B cell (primary cell): ENCODE results near the gene EXOC6. TPM values are rescaled to one million over a fixed set of nuclear protein-coding genes. Genes with fewer than 3 reads are reported as not detected.

Source experiments
- ATAC-seq: fragments of 200-7000 bp; cut with Tn5 transposase; one replicate; pipeline ENCODE4 v1.10.0; 2021; ENCODE audit warnings: low read depth, mild to moderate bottlenecking, moderate number of reproducible peaks, moderate library complexity
- CTCF ChIA-PET: fragments of 350-600 bp; sonication (Branson Sonifier 250); formaldehyde crosslinking; loops from one replicate; lab custom pipeline; 2021; ENCODE audit warnings: antibody characterized with exemption, inconsistent platforms; lab: Charles Lee
- POLR2A ChIA-PET: fragments of 350-600 bp; sonication (Branson Sonifier 250); formaldehyde crosslinking; loops from one replicate; lab custom pipeline; 2021; ENCODE audit warnings: antibody characterized with exemption; lab: Charles Lee
- DNase-seq: peaks from one replicate; pipeline ENCODE4 v3.0.0; 2013
- H2AFZ ChIP-seq: 2 replicates; pipeline ENCODE4 v1.6.1; 2012; ENCODE audit warnings: mild to moderate bottlenecking, low read depth, low read length; ENCODE audit not compliant: insufficient read depth, poor library complexity, severe bottlenecking
- H3K27ac ChIP-seq, 2 donors: 1 replicate in 1 of 2; 2 replicates in 1 of 2; pipeline ENCODE4 v1.5.1; 2012 to 2013; ENCODE audit warnings: low read length in 2 of 2, mild to moderate bottlenecking in 2 of 2, moderate library complexity in 1 of 2
- H3K27me3 ChIP-seq, 4 experiments: fragments of 200-600 bp in 1 of 4; sonication (generic) in 1 of 4; replicated peaks in 1 of 4; 1 replicate in 2 of 4; 2 replicates in 2 of 4; pipeline versions ENCODE4 v1.6.1 to v1.7.0; 2013 to 2016; ENCODE audit warnings: low read length in 3 of 4, mild to moderate bottlenecking in 2 of 4, mixed read lengths in 1 of 4, moderate library complexity in 1 of 4; ENCODE audit not compliant: insufficient read depth in 4 of 4, control insufficient read depth in 3 of 4; ENCODE audit errors: control extremely low read depth in 1 of 4
- H3K36me3 ChIP-seq, 2 experiments: replicated peaks in 1 of 2; 1 replicate in 1 of 2; 2 replicates in 1 of 2; pipeline versions ENCODE4 v1.6.1 to v1.7.1; 2013; ENCODE audit warnings: low read length in 1 of 2; ENCODE audit not compliant: insufficient read depth in 2 of 2, control insufficient read depth in 1 of 2; ENCODE audit errors: control extremely low read depth in 1 of 2, extremely low read depth in 1 of 2
- H3K4me1 ChIP-seq, 2 donors: fragments of 200-600 bp in 1 of 2; sonication (generic) in 1 of 2; 1 replicate in 1 of 2; 2 replicates in 1 of 2; pipeline versions ENCODE4 v1.5.1 to v1.6.1; 2013 to 2017; ENCODE audit warnings: low read length in 2 of 2; ENCODE audit not compliant: control insufficient read depth in 2 of 2, insufficient read depth in 2 of 2
- H3K4me2 ChIP-seq: replicated peaks from 2 replicates; pipeline ENCODE3; 2012; ENCODE audit warnings: mild to moderate bottlenecking, low read depth, low read length; ENCODE audit not compliant: poor library complexity, severe bottlenecking
- H3K4me3 ChIP-seq, 5 experiments: fragments of 200-600 bp in 1 of 5; sonication (generic) in 1 of 5; 1 replicate in 3 of 5; 2 replicates in 2 of 5; pipeline versions ENCODE4 v1.5.1 to v1.7.0; 2011 to 2016; ENCODE audit warnings: low read length in 4 of 5, mild to moderate bottlenecking in 4 of 5, low read depth in 2 of 5, control low read depth in 1 of 5, moderate library complexity in 1 of 5; ENCODE audit not compliant: insufficient read depth in 1 of 5; ENCODE audit errors: control extremely low read depth in 1 of 5, extremely low read depth in 1 of 5
- H3K79me2 ChIP-seq: fragments of 200-600 bp; sonication (generic); one replicate; pipeline ENCODE4 v1.6.0; 2016; ENCODE audit warnings: low read length; ENCODE audit not compliant: control insufficient read depth, insufficient read depth
- H3K9ac ChIP-seq: fragments of 200-600 bp; sonication (generic); 2 replicates; pipeline ENCODE4 v1.6.1; 2017; ENCODE audit warnings: mild to moderate bottlenecking, low read length, moderate library complexity
- H3K9me3 ChIP-seq, 3 donors: one replicate each; pipeline versions ENCODE4 v1.6.1 to v1.7.1; 2013; ENCODE audit warnings: low read length in 2 of 3; ENCODE audit not compliant: control insufficient read depth in 2 of 3, insufficient read depth in 1 of 3; ENCODE audit errors: control extremely low read depth in 1 of 3
- H4K20me1 ChIP-seq: 2 replicates; pipeline ENCODE4 v1.6.0; 2012; ENCODE audit warnings: mild to moderate bottlenecking, low read length; ENCODE audit not compliant: insufficient read depth, control insufficient read depth, poor library complexity, severe bottlenecking
- H3K27ac Mint-ChIP-seq: one replicate; pipeline ENCODE4 v1.8.0; 2021; ENCODE audit warnings: mixed read lengths
- H3K27me3 Mint-ChIP-seq: one replicate; pipeline ENCODE4 v1.8.0; 2021; ENCODE audit warnings: mixed read lengths
- H3K4me1 Mint-ChIP-seq: one replicate; pipeline ENCODE4 v1.8.0; 2021; ENCODE audit warnings: mixed read lengths
- H3K4me3 Mint-ChIP-seq: one replicate; pipeline ENCODE4 v1.8.0; 2021; ENCODE audit warnings: mixed read lengths
- H3K9me3 Mint-ChIP-seq: one replicate; pipeline ENCODE4 v1.8.0; 2022; ENCODE audit warnings: mixed read lengths; ENCODE audit not compliant: insufficient read depth
- EZH2 ChIP-seq: IDR thresholded peaks from 2 replicates; pipeline ENCODE4 v1.6.1; 2012; ENCODE audit warnings: borderline replicate concordance, low read depth, mild to moderate bottlenecking, moderate library complexity, low read length; ENCODE audit not compliant: insufficient read depth, poor library complexity, severe bottlenecking
- WGBS: methylation state at CpG from one replicate; pipeline ENCODE4 v1.1.5; 2013; ENCODE audit warnings: missing lambda C conversion rate; ENCODE audit not compliant: insufficient coverage; 5-methylcytosine and 5-hydroxymethylcytosine counted together
- intact Hi-C: fragments of 100-400 bp; cut with micrococcal nuclease; formaldehyde crosslinking; loops from one replicate; pipeline ENCODE4 v1.10.0; 2022
- polyA plus RNA-seq: library from polyadenylated mRNA; depleted of rRNA; stranded (reverse); fragments of >200 nt; gene quantifications from 2 replicates; pipeline ENCODE4 v1.2.3, GENCODE V29; 2012
- total RNA-seq, 2 donors: library from RNA; stranded (reverse); fragments of 120-200 nt in 1 of 2; gene quantifications; 1 replicate in 1 of 2; 2 replicates in 1 of 2; pipeline versions ENCODE4 v1.2.3 to v1.2.4, GENCODE V29; 2013 to 2022
- TF ChIP-seq, protein P1 (sequence below): fragments of 200-600 bp; IDR thresholded peaks from one replicate; pipeline ENCODE4 v1.8.0; 2022; ENCODE audit warnings: antibody characterized with exemption, mild to moderate bottlenecking

Gene EXOC6
- total and polyA plus RNA-seq, 2 donors (not counting 1 experiment from before 2014, with no cell fraction given), result 7.9 to 22.6 TPM

DNA sequence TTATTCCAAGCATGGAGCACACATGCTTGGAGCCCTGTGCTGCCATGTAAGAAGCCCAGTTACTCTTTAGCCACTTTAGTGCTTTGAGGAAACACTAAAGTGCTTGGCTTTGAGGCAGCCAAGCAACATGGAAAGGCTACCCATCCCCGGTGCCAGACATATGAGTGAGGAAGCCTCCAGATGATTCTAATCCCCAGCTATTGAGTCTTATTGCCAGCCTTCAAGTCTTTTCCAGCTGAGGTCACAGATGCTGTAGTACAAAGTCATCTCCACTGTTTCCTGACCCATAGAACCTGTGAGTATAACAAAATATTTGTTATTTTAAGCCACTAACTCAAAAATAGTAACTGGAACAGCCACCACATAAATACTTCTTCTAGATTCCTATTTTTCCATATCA lies 120.8 kb downstream of the EXOC6 start:
- H3K27ac ChIP-seq, result no peak overlapping the region
- no peak overlapping the region for H3K4me3 ChIP-seq
- CTCF ChIA-PET, result interaction anchor here (1.3 to 1.5 kb wide), 2 partner anchors 9 to 12 kb away, joined by 4 read pairs; no protein-coding TSS in a partner anchor
- ATAC-seq (no peak), DNase-seq (no peak)
- peaks cover 0 to 8% of the 10 kb centered on the region in 2 experiments for H3K36me3 ChIP-seq
- H3K9ac ChIP-seq, result no peak overlapping the region
- H2AFZ ChIP-seq, result no peak overlapping the region
- no peak overlapping the region for H3K4me3 Mint-ChIP-seq
- no peaks in the 10 kb centered on the region for H4K20me1 ChIP-seq
- POLR2A ChIA-PET, result no interaction called here
- H3K27me3 ChIP-seq, result no peaks in the 10 kb centered on the region
- TF ChIP-seq, protein P1, sequence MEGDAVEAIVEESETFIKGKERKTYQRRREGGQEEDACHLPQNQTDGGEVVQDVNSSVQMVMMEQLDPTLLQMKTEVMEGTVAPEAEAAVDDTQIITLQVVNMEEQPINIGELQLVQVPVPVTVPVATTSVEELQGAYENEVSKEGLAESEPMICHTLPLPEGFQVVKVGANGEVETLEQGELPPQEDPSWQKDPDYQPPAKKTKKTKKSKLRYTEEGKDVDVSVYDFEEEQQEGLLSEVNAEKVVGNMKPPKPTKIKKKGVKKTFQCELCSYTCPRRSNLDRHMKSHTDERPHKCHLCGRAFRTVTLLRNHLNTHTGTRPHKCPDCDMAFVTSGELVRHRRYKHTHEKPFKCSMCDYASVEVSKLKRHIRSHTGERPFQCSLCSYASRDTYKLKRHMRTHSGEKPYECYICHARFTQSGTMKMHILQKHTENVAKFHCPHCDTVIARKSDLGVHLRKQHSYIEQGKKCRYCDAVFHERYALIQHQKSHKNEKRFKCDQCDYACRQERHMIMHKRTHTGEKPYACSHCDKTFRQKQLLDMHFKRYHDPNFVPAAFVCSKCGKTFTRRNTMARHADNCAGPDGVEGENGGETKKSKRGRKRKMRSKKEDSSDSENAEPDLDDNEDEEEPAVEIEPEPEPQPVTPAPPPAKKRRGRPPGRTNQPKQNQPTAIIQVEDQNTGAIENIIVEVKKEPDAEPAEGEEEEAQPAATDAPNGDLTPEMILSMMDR, result no peak
- no peak for TF ChIP-seq EZH2
- WGBS, result 100% methylated on average over 1 of the region's 1 CpG
- intact Hi-C loops, result no loop called here
- peaks cover 1% of the 10 kb centered on the region for H3K4me1 Mint-ChIP-seq
- peaks cover 0 to 1% (median 0%) of the 10 kb centered on the region in 3 donors for H3K9me3 ChIP-seq
- H3K4me1 ChIP-seq, result no peaks in the 10 kb centered on the region
- no peak overlapping the region for H3K27ac Mint-ChIP-seq
- no peaks in the 10 kb centered on the region for H3K27me3 Mint-ChIP-seq
- no peaks in the 10 kb centered on the region for H3K9me3 Mint-ChIP-seq
- H3K4me2 ChIP-seq, result no peak overlapping the region
- H3K79me2 ChIP-seq, result no peaks in the 10 kb centered on the region

DNA sequence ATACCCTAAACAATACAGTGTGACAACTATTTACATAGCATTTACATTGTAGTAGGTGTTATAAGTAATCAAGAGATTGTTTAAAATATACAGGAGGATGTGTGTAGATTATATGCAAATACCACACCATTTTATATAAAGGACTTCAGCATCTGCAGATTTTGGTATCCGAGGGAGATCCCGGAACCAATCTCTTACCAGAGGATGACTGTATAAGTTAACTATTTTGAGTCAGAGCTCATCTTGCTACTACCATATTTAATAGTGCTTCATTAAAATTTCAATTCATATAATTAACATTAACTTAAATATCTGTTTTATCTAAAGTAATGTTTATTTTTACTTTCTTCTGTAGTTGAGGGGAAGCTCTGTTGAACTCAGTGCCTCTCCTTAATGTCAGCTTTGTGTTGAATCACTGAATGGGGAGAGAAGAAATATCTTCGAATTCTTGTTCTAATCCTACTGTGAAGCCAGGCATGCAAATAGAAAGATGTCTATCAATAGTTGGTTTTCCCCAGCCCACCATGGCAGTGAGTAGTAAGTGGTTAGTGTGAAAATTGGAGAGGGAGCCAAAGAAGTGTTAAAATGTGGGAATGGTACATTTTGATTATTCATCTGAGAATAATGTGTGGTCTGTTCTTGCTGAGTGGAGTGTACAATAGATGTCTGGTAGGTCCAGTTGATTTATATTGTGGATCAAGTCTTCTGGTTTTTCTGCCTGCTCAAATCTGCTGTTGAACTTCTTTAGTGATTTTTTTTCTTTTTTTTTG lies 122.2 kb downstream of the EXOC6 start:
- no peak overlapping the region for H3K4me3 ChIP-seq
- DNase-seq, result no peak
- H4K20me1 ChIP-seq, result no peaks in the 10 kb centered on the region
- POLR2A ChIA-PET, result no interaction called here
- no peak overlapping the region for H2AFZ ChIP-seq
- Mint-ChIP-seq H3K9me3 (no peaks in the 10 kb centered on the region), H3K27ac (no peak overlapping the region), H3K4me3 (no peak overlapping the region), H3K4me1 (no peaks in the 10 kb centered on the region), H3K27me3 (no peaks in the 10 kb centered on the region)
- WGBS, result 100% methylated on average over 1 of the region's 3 CpGs
- no peaks in the 10 kb centered on the region for H3K27me3 ChIP-seq
- H3K79me2 ChIP-seq, result no peaks in the 10 kb centered on the region
- no peak for TF ChIP-seq EZH2
- H3K4me2 ChIP-seq, result no peak overlapping the region
- intact Hi-C loops, result no loop called here
- H3K4me1 ChIP-seq, result no peaks in the 10 kb centered on the region
- H3K27ac ChIP-seq, result no peak overlapping the region
- no peak overlapping the region for H3K9ac ChIP-seq
- peaks cover 0 to 8% of the 10 kb centered on the region in 2 experiments for H3K36me3 ChIP-seq
- CTCF ChIA-PET, result no interaction called here
- ATAC-seq, result no peak
- peaks cover 0 to 3% (median 1%) of the 10 kb centered on the region in 3 donors for H3K9me3 ChIP-seq
